ENCODE data around the gene FRAS1.

DNA sequence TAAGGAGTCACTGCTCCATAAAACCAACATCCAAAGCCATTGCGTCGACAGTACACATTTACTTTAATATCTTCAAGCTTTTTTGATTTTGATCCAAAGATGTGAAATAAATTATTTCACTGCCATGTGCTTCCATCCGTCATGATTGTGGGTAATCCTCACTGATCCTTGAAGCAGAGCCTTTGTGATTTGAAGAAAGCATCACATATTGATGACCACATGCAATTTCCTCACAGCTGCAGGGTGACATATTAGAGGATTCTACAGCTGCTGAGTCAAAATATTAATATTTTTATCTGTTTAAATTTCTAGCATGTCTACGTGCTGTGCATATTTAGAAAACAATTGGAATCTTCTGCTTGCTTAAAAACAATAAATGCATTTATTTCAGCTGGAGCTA is 297.7 kb downstream of the FRAS1 start:
- TF ChIP-seq, protein P1, sequence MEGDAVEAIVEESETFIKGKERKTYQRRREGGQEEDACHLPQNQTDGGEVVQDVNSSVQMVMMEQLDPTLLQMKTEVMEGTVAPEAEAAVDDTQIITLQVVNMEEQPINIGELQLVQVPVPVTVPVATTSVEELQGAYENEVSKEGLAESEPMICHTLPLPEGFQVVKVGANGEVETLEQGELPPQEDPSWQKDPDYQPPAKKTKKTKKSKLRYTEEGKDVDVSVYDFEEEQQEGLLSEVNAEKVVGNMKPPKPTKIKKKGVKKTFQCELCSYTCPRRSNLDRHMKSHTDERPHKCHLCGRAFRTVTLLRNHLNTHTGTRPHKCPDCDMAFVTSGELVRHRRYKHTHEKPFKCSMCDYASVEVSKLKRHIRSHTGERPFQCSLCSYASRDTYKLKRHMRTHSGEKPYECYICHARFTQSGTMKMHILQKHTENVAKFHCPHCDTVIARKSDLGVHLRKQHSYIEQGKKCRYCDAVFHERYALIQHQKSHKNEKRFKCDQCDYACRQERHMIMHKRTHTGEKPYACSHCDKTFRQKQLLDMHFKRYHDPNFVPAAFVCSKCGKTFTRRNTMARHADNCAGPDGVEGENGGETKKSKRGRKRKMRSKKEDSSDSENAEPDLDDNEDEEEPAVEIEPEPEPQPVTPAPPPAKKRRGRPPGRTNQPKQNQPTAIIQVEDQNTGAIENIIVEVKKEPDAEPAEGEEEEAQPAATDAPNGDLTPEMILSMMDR (IDR thresholded peaks at IDR 0.05), result no peak
- TF ChIP-seq POLR2A (IDR thresholded peaks at IDR 0.05) (no peak), POLR2AphosphoS5 (IDR thresholded peaks at IDR 0.05) (no peak), EP300 (IDR thresholded peaks at IDR 0.05) (no peak)
